Activated T-helper 2 cell treated with anti-CD3 and anti-CD28 coated beads, Interferon-gamma antibody, Interleukin-2, Interleukin-4, amounts not matched to agents 10 μg/mL and 5 μg/mL and 100 μg/mL, durations not matched to agents 14 hours and 24 hours and 36 hours (primary cell): Measurements from ENCODE around the gene MRGPRG. TPM values are rescaled to one million over a fixed set of nuclear protein-coding genes. Genes with fewer than 3 reads are reported as not detected.

Source experiments
- DNase-seq: peaks from one replicate; pipeline ENCODE4 v3.0.0; 2021; ENCODE audit warnings: low spot score
- H3K27ac Mint-ChIP-seq: one replicate; pipeline ENCODE4 v1.8.0; 2021; ENCODE audit warnings: mixed read lengths
- H3K27me3 Mint-ChIP-seq: one replicate; pipeline ENCODE4 v1.8.0; 2021; ENCODE audit warnings: low read depth, mixed read lengths
- H3K36me3 Mint-ChIP-seq: one replicate; pipeline ENCODE4 v1.8.0; 2021; ENCODE audit warnings: low read depth, mixed read lengths
- H3K4me1 Mint-ChIP-seq: one replicate; pipeline ENCODE4 v1.8.0; 2021; ENCODE audit warnings: low read depth, mixed read lengths
- H3K4me3 Mint-ChIP-seq: one replicate; pipeline ENCODE4 v1.8.0; 2021; ENCODE audit warnings: low read depth, mild to moderate bottlenecking, moderate library complexity, mixed read lengths
- H3K9me3 Mint-ChIP-seq: one replicate; pipeline ENCODE4 v1.8.0; 2021; ENCODE audit warnings: mixed read lengths
- intact Hi-C: fragments of 100-400 bp; cut with micrococcal nuclease; formaldehyde crosslinking; loops from one replicate; pipeline ENCODE4 v1.15.1; 2023
- total RNA-seq: library from RNA; stranded (reverse); gene quantifications from 2 replicates; pipeline ENCODE4 v1.2.3, GENCODE V29; 2022

Gene MRGPRG
- total RNA-seq, 1 donor from 2014 or later, result not detected

GRCh38 chr11:3222941-3223915, 4.6 kb upstream of the MRGPRG start:
- H3K27me3 Mint-ChIP-seq, result peaks cover 3% of the 10 kb centered on the region
- no peak overlapping the region for H3K27ac Mint-ChIP-seq
- H3K9me3 Mint-ChIP-seq, result no peaks in the 10 kb centered on the region
- H3K4me1 Mint-ChIP-seq, result no peaks in the 10 kb centered on the region
- intact Hi-C loops, result no loop called here
- H3K4me3 Mint-ChIP-seq, result no peak overlapping the region
- H3K36me3 Mint-ChIP-seq, result no peaks in the 10 kb centered on the region
- DNase-seq, result peak; percentile 6

DNA sequence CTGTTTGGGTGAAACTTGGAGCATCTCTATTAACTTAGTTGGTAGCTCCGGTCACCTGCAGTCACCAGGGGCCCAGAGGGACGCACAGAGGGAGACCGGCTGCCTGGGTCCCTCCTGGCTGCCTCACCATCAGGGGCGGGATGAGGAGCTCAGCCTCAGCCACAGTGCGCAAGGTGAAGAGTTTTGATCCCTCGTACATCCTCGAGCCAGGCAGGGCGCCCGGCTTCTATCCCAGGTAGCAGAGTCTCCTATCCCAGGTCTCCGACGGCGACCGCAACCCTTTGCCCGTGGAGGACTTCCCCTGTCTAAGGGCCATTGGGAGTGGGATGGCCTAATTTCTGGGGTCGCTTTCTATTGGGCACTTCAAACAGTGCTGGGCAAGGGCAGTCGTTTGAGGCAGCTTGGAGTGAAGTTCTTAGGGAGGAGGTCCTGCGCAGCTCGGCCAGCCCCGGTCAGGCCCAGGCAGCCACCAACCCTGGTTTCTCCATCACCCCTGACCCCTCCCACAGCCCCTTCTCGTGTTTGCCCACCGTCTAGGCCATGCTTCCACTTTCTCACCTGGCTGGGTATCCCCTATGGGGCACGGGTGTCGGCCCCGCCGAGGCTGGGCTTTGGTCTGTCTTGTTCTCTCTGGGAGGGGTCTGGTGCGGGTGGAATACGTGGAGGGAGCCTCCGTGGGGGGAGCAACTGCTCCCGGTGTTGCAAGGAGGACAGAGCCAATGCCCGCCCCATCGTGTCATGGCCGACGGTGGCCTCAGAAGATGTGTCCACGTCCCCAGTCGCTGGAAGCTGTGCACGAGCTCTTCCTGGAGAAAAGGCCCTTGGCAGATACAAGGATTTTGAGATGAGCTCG, 3.6 kb upstream of the MRGPRG start:
- Mint-ChIP-seq H3K36me3 (no peaks in the 10 kb centered on the region), H3K9me3 (no peaks in the 10 kb centered on the region), H3K27ac (no peak overlapping the region), H3K4me1 (no peaks in the 10 kb centered on the region), H3K27me3 (peaks cover 3% of the 10 kb centered on the region), H3K4me3 (no peak overlapping the region)
- intact Hi-C loops, result no loop called here
- no peak for DNase-seq

DNA sequence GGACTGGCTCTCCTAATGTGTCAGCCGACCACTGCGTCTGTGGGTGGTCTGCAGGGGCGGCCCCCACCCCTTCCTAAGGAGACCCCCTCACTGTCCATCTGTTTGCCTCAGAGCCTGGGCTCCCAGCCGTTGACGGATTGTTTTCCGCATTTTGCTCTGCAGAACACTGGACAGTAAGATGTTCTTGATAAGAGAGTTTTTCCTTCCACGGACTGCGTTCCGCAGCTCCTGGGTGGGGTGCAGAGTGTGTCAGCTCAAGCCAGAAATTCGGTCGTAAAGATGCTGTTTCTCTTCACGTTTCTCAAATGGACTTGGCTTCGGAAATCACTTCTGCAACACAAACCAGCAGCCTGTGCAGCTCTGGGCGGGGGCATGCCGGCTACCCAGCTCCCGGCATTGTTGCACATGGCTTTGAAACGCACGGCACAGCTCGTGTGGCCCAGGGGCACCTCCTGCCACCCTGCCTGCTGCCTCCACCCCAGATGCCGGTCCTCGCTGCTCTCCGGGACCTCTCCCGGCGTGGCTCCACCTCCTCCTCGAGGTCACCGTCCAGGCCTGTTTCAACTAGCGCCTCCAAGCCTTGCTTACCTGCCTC, 2.9 kb upstream of the MRGPRG start:
- Mint-ChIP-seq H3K27me3 (peaks cover 4% of the 10 kb centered on the region), H3K27ac (no peak overlapping the region), H3K36me3 (no peaks in the 10 kb centered on the region), H3K4me3 (no peak overlapping the region), H3K9me3 (no peaks in the 10 kb centered on the region), H3K4me1 (peaks cover 4% of the 10 kb centered on the region)
- intact Hi-C loops, result no loop called here
- no peak for DNase-seq

DNA sequence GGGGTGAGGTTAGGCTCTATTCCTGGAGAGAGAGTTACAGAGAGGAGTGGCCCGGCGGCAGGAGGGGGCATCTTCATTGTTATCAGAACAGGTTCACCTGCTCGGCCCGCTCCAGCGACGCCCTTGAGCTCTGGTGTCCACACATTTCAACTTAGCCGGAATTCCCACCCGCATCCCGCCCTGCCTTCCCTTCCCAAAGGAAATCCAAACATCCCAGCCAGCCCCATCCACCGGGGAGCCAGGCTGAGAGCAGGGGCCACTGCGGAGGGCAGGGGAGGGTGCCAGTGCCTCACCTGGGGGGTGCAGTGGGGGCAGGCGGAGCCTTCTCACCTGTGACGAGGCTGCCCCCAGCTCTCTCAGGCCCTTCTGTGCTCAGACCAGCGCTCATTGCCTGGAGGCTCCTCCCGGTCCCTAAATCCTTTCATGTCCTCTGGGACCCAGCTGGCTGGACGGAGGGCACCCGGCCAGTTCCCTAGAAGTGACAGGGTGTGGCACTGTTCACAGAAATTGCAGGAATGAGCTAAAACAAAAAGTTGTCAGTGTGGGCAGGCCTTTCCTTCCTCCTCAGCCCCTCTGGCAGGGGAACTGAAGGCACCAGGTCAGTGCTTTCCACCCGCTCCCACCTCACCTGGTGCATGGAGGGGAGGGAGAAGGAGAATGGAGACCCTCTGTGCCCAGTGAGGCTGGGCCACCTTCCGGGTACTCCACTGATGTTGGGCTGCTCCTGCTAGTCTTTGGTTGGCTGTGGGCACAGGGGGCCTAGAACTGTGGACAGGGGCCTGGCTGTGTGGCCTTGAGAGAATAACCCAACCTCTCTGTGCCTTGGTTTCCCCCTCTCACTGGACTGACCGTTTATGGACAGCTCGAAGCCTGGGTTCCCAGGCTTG, 2.2 kb upstream of the MRGPRG start:
- Mint-ChIP-seq H3K4me1 (peaks cover 4% of the 10 kb centered on the region), H3K9me3 (no peaks in the 10 kb centered on the region), H3K36me3 (no peaks in the 10 kb centered on the region), H3K27me3 (peaks cover 4% of the 10 kb centered on the region), H3K27ac (no peak overlapping the region), H3K4me3 (no peak overlapping the region)
- intact Hi-C loops, result no loop called here
- no peak for DNase-seq

DNA sequence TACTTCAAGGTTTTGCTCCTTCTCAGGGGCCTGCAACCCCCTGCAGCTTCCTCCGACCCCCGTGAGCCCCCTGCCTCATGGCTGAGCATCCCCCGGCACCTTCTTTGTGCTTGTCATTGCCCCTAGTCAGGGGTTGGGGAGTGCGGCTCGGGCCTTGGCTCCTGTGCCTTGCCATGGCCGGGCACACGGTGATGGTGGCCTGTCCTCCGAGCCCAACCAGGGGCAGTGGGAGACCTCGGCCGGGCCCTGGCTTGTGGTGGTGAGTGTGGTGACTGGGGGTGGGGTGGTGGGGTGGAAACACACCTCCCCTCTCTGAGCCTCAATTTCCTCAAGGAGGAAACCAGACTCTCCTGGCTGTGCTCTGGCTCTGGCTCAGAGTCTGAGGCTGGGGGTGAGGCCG, 1.5 kb upstream of the MRGPRG start:
- no peak overlapping the region for H3K27ac Mint-ChIP-seq
- no peak overlapping the region for H3K4me3 Mint-ChIP-seq
- no peaks in the 10 kb centered on the region for H3K9me3 Mint-ChIP-seq
- peaks cover 4% of the 10 kb centered on the region for H3K27me3 Mint-ChIP-seq
- H3K4me1 Mint-ChIP-seq, result peaks cover 4% of the 10 kb centered on the region
- H3K36me3 Mint-ChIP-seq, result no peaks in the 10 kb centered on the region
- no peak for DNase-seq
- intact Hi-C loops, result no loop called here

DNA sequence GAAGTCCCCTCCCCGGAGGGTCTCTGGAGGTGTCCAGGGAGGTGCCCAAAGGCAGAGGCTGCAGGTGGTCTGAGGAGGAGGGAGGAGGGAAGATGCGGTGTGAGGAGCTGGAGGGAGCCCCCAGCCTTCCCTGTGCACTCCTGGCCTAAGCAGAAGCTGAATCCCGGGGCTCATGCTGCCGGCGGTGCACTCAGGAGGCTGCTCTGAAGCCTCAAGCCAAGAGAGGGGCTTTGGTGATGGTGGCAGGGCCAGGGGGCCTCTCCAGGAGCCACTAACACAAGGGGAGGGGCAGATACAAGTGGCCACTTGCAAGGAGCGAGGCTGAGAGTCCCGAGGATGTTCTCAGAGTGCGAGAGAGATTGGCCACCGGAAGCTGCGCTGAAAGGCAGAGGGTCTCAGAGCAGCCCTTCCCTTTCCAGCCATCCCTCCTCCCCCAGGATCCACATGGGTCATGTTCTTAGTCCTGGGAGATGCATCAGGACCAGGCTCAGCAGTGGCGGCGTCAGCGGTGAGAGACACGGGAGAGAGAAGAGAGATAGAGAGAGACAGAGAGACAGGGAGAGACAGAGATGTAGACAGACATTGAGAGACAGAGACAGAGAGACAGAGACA, 774 bp upstream of the MRGPRG start:
- no peaks in the 10 kb centered on the region for H3K9me3 Mint-ChIP-seq
- H3K27me3 Mint-ChIP-seq, result peaks cover 4% of the 10 kb centered on the region
- H3K4me1 Mint-ChIP-seq, result peaks cover 4% of the 10 kb centered on the region
- intact Hi-C loops, result loop anchor here (5.0 to 10.0 kb wide), 2 partner anchors 105 to 182 kb away; no protein-coding TSS in a partner anchor
- no peak overlapping the region for H3K4me3 Mint-ChIP-seq
- no peak overlapping the region for H3K27ac Mint-ChIP-seq
- no peak for DNase-seq
- no peaks in the 10 kb centered on the region for H3K36me3 Mint-ChIP-seq

- H3K9me3 Mint-ChIP-seq, result no peaks in the 10 kb centered on the region
- no peak overlapping the region for H3K27ac Mint-ChIP-seq
- peaks cover 4% of the 10 kb centered on the region for H3K4me1 Mint-ChIP-seq
- DNase-seq, result no peak
- intact Hi-C loops, result loop anchor here (5.0 to 10.0 kb wide), 2 partner anchors 103 to 181 kb away; no protein-coding TSS in a partner anchor
- H3K4me3 Mint-ChIP-seq, result no peak overlapping the region
- H3K27me3 Mint-ChIP-seq, result peaks cover 2% of the 10 kb centered on the region
- no peaks in the 10 kb centered on the region for H3K36me3 Mint-ChIP-seq
These were observed 663 bp downstream of the MRGPRG start for GRCh38 chr11:3217818-3218482.

DNA sequence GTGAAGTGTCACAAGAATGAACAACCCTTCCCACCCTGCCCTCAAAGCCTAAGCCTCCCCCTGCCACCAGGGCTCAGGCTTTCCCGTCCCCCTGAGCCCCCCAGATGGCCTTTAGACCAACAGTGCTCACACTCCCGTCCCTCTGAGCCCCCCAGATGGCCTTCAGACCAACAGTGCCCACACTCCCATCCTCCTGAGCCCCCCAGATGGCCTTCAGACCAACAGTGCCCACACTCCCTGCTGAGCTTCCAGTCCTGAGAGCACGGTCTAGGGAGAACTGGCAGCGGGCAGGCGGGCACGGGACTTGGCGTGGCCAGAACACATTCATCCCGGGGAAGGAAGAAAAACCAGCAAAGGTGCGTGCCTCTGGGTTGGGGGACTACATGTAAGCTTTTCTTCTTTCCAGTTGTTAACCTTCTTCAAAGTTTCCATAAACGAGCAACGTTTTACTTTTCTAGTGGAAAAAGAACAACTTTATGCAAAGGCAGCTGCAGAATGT, 2.5 kb downstream of the MRGPRG start:
- DNase-seq, result no peak
- Mint-ChIP-seq H3K27ac (no peak overlapping the region), H3K4me3 (no peak overlapping the region), H3K4me1 (peaks cover 4% of the 10 kb centered on the region), H3K9me3 (no peaks in the 10 kb centered on the region), H3K27me3 (peaks cover 9% of the 10 kb centered on the region), H3K36me3 (no peaks in the 10 kb centered on the region)
- intact Hi-C loops, result loop anchor here (5.0 to 10.0 kb wide), 2 partner anchors 101 to 179 kb away; no protein-coding TSS in a partner anchor

DNA sequence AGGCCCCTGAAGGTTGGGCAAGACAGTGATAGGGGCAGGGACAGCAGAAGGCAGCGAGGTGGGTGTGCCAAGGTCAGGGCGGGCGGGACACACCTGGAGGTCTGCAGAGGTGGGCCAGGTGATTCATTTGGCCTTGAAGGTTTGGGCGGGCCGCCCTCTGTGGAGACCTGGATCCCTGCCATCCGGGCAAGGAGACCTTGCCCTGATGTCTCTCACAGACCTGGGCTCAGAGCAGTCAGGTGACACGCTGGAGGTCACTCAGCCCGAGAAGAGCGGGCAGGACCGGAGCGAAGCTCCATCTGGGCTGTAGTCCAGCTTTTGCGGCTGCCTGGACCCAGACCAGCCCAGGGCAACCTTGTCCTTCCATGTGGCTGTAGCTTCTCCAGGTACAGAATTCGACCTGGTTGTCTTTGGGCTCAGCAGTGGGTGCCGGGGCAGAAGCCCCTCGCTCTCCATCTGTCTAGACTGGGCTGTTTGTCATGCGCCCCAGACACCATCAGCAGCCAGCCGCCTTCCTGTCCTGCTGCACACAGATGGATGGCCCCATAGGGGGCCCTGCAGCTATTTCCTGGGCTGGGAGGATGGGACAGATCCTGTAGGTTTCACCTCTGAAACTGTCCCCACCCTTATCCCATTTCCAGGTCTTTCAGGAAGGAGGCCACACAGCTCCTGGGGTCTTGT, 3.1 kb downstream of the MRGPRG start:
- peaks cover 9% of the 10 kb centered on the region for H3K27me3 Mint-ChIP-seq
- intact Hi-C loops, result loop anchor here (5.0 to 10.0 kb wide), 2 partner anchors 101 to 178 kb away; no protein-coding TSS in a partner anchor
- DNase-seq, result no peak
- peaks cover 4% of the 10 kb centered on the region for H3K4me1 Mint-ChIP-seq
- no peaks in the 10 kb centered on the region for H3K36me3 Mint-ChIP-seq
- no peaks in the 10 kb centered on the region for H3K9me3 Mint-ChIP-seq
- no peak overlapping the region for H3K4me3 Mint-ChIP-seq
- H3K27ac Mint-ChIP-seq, result no peak overlapping the region

DNA sequence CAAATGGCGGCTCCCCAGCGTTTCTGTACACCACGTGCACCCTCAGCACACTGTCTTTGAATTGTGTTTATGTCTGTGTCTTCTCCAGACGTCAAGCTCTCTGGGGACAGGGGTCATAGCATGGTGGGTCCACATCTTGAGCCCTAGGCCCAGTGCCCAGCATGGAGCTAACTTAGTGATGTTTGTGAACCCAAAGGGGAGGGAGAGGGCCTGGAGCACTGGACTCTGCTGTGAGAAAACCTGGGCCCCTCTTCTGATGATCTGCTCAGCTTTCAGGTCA, 4.3 kb downstream of the MRGPRG start:
- H3K9me3 Mint-ChIP-seq, result no peaks in the 10 kb centered on the region
- peaks cover 9% of the 10 kb centered on the region for H3K27me3 Mint-ChIP-seq
- intact Hi-C loops, result loop anchor here (10.0 kb wide), 1 partner anchor 100 kb away; no protein-coding TSS in a partner anchor
- H3K4me1 Mint-ChIP-seq, result peaks cover 4% of the 10 kb centered on the region
- no peak overlapping the region for H3K4me3 Mint-ChIP-seq
- no peaks in the 10 kb centered on the region for H3K36me3 Mint-ChIP-seq
- H3K27ac Mint-ChIP-seq, result no peak overlapping the region
- DNase-seq, result no peak
